GM19328 (cell line): ENCODE data around the gene INAFM2.
A peak's percentile ranks its signal among the peaks of the same experiment; 100 is the strongest.

Experiments used
- ATAC-seq: cut with Tn5 transposase; IDR thresholded peaks from one replicate; pipeline ENCODE4 v1.9.1; 2021; ENCODE audit warnings: mild to moderate bottlenecking, moderate library complexity; ENCODE audit not compliant: unreplicated experiment

The INAFM2 gene

DNA sequence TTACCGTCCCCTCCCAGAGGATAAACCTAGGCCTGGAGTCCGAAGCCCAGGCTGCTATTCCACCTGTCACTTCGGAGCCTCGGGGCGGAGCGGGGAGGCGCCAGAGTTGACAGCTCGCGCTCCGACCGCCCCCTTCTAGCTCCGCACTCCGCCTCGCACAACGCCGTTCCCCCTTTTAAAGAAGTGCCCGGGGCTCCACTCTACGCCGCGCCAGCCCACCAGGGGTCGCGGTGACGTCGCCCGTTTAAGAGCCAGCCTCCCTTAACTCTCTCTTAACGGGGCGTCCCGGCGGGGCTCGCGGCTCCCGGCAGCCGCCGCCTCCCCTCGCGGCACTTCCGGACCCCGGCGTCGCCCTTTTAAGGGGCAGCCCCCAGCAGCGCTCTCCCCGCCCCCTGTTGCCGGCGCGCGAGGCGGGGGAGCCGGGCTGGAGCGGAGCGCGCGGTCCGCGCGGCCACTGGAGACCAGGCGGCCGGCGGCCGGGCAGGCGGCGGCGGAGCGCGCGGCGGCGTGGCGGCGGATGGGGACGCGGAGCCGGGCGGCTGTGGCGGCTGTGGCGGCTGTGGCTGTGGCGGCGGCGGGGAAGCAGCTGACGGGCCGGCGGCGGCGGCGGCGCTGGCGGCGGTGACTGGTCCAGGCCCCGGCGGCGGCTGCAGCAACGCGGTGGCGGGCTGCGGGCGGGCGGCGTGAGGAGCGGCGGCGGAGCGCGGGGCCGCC lies at the start of gene INAFM2:
Gene INAFM2 (plus strand): TSS at position 454 of the 714 bp plus-strand sequence. CDS start 364 bp downstream, outside the sequence.
- peak; percentile 83 for ATAC-seq

DNA sequence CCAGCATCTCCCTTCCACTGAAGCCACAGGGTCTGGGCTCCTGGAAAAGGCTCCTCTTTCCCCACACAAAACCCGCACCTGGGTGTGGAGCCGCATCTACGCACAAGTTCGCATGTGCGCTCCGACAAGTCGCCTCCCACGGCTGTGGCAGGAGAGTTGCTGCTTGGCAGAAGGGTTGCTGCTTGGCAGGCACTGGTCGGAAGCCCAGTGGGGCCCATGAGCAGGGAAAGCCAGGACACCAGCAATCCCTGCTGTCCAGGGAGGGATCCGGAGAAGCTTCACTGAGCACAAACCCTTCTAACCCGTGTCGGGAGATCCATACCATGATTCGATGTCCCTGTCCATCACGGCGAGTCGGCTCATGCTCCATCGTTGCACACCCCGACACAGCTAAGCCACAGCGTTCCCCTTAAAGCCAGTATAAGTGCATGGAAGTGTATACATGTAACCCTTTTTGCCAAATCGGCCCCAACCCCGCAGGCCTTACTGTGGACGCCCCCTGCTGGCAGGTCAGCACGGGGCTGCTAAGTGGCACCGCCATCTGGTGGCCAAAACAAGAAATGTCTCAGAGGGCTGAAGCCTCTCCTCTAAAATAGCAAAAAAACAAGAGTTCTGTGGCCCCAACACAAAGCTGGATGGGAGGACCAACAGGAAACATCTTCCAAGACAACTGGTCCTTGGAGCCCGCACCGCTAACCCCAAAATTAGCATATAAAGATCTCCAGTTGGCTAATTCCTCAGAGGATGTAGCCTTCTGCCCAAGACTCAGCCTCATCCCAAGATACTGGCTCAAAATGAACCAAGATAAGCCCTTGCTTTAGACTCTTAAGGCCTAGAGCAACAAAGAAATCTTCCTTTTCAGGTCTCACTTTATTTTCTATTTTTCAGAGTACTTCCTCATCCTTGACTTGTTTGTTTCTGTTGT lies 48.9 kb upstream of the INAFM2 start:
- ATAC-seq, result no peak

DNA sequence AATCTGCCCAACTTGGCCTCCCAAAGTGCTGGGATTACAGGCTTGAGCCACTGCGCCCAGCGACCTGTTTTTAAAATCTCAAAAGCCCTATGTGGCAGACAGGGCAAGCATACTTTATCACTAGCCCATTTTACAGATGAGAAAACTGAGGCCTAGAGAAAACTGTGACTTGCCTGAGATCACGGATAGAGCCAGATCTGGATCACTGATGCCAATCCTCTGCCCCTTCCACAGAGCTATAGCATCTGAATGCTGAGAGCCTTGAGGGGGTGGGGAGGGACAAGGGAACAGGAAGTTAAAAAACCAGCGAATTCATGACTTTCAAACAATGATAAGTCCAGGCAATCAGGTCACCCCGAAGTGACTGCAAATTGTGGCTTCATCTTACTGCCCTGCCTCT lies 48.0 kb upstream of the INAFM2 start:
- no peak for ATAC-seq

DNA sequence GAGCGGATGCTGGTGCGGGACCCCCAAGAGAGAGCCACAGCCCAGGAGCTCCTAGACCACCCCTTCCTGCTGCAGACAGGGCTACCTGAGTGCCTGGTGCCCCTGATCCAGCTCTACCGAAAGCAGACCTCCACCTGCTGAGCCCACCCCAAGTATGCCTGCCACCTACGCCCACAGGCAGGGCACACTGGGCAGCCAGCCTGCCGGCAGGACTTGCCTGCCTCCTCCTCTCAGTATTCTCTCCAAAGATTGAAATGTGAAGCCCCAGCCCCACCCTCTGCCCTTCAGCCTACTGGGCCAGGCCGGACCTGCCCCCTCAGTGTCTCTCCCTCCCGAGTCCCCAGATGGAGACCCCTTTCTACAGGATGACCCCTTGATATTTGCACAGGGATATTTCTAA lies 47.5 kb upstream of the INAFM2 start:
- no peak for ATAC-seq

DNA sequence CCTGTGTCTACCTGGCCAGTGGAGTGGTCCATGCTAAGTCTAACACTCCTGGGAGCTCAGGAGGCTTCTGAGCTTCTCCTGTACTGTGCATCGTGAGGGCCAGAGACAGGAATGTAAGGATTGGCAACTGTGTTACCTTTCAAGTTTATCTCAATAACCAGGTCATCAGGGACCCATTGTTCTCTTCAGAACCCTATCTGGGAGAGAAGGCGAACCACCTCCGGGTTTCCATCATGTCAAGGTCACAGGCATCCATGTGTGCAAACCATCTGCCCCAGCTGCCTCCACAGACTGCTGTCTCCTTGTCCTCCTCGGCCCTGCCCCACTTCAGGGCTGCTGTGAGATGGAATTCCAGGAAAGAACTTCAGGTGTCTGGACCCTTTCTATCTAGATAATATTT lies 46.6 kb upstream of the INAFM2 start:
- no peak for ATAC-seq

DNA sequence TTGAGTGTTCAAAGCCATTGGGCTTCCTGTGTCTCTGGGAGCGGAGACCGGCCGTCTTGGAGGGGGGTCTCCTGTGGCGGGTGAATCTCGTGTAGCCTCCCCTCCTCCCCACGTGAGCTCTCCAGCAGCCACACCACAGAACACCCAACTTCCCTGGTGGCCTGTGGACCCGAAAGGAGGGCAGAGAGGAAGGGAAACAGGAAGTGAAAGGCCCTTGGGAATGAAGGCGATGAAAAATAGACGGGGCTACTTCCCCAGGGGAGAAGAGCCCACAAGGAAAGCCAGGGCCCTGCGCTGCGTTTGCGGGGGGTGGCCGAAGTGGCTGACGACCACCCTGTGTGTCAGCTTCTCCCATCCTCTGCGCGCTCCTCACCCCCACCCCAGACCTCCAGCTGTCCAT lies 46.0 kb upstream of the INAFM2 start:
- no peak for ATAC-seq

DNA sequence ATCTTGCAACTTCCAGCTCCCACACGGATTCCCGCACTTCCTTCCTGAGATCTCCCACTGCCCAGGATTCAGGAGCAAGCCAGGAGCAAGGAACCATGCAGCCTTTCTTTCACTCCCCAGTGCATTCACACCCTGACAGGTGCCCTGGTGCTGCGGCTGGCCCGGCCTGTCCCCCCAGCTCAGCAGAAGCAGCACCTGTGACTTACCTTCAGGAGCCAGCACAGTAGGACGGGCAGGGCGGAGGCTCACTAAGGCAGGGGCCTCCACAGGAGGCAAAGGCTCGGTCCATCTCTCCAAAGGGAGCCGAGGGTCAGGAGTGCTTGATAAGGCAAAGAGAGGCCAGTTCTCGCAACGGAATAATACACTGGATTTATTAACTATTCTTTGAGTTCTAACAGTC lies 45.5 kb upstream of the INAFM2 start:
- ATAC-seq, result no peak

DNA sequence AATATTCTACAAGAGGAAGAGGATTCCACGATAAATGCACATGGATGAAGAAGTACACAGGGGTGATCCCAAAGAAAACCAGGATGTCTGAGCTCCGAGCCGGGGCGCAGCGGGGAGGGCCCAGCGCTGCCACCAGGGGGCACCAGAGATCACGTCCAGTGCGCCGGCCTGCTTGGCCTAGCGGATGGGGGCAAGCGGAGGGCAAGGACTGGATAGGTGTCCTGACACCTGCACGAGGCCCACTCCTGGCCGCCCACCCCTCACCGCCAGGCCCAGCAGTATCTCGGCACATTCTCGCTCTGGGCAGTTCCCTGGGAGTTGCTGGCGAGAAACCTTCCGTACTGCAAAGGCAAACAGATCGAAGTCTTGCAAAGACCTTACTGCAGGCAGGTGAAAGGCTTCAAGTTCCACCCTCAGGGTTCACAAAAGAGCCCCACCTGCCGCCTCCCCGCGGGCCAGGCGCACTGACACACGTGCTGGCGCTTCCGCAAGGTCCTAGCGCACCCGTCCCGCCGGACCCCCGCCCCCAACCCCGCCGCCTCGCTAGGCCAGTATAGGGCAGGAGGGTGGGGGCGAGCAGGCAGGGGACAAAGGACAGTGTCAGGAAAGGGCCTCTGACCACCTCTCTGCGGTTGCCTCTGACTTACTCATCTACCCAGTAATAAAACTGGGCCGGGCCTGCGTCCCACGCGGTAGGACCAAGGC lies 43.9 kb upstream of the INAFM2 start:
- ATAC-seq, result no peak

DNA sequence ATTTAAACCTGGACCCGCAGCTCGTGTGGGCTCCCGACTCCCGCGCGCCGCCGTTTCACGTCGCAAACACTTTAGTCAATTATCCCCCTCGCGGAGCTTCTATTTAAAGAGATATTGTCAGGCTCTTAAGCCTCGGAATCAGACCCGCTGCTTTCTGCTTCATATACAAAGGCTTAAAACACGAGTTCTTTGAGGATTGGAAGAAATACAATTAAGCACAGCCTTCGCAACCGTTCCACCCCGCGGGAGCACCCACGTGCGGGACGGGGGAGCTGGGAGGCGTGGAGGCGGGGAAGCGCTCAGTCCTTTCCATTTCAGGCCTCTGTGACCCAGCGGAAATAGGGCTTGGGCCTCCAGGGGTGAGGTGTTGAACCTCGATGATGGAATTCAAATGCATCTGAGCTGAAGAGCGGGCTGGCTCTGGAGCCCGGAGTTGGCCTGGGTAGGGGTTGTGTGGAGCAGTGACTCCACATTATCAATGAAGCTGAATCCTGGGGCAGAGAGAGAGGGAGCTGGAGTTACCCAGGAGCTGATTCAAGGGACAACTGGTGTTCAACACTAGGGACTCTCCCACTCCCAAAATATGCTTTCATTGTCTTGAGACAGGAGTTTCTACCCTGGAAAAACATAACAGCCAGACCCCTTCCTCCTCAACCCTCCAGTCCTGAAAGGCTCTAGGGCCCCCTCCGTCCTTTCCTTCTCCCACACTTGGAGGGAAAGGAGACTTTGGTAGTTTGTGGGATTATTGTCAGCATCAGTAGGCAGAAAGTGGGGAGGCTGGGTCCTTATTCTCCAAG lies 43.0 kb upstream of the INAFM2 start:
- no peak for ATAC-seq

DNA sequence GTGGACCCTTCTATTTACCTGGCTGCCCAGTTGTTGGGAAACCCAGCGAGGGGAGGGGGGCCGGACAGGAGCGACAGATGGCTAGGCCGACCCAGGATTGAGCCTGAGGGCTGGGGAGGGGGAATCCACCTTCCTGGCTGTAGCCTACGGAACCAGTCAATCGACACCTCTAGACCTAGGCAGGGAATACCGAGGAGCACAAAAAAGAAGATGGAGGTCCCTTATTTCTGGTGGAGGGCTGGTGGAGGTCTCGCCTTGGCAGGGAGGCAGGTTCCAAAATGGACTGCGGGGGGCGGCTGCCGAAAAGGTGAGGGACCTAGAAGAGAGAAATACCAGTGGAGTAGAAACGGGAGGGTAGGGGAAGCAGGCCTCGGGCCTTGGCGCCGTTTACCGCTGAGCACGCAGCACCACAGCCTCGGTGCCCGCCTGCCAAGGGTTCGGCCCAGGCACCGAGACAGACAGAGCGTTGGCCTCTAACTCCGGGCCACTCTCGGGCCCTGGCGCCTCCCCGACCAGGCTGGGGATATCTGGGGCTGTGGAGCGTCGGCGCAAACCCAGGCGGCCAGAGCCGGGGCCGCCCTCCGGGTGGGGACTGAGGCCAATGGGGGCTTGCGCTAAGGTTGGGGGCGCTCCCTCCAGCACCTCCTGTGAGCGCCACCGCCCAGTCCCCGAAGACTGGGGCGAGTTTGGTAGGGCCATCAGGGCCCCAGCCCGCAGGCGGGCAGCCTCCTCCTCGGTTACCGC lies 42.3 kb upstream of the INAFM2 start:
- ATAC-seq, result no peak

DNA sequence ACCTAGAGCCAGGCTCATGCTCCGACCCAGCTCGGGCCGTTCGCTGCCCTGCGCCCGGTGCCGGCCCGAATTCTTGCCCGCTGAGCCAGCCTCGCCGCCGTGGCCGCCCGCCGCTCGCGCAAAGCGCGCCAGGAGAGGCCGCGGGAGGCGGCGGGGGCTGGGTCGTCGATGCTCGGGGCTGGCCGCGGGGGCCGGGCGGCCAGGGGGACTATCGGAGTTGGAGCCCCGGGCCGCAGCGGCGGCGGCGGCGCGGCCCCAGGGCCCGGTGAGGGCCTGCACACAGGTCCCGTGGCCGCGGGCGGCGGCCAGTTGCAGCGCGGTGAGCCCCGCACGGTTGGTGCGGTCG lies 41.7 kb upstream of the INAFM2 start:
- ATAC-seq, result no peak

DNA sequence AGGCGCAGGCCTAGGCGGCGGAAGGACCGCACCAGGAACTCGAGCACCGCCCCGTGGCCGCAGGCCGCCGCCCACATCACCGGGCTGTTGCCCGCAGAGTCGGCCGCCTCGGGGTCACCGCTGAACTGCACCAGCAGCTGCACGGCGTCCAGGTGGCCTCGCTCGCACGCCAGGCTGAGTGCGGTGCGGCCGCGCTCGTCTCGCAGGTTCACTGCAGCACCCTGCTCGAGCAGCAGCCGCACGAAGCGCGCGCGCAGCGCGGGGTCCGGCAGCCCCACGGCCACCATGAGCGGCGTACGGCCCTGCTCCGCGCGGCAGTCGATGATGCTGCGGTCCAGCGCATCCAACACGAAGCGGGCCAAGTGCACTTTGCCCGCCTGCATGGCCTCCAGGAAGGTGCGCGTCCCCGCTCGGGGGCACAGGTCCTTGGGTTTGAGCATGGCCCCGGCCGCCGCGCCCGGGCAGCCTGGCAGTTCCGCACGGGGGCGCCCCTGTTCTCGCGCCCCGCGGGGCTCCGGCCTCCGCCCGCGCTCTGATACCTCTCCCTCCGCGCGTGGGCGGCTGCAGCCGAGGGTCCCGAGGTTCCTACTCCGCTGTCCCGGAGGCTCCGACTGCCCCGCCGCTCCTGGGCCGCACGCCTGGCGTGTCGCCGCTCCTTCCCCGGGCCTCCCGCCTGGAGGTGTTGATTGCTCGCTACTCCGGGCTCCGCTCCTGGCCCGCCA lies 41.2 kb upstream of the INAFM2 start:
- no peak for ATAC-seq

DNA sequence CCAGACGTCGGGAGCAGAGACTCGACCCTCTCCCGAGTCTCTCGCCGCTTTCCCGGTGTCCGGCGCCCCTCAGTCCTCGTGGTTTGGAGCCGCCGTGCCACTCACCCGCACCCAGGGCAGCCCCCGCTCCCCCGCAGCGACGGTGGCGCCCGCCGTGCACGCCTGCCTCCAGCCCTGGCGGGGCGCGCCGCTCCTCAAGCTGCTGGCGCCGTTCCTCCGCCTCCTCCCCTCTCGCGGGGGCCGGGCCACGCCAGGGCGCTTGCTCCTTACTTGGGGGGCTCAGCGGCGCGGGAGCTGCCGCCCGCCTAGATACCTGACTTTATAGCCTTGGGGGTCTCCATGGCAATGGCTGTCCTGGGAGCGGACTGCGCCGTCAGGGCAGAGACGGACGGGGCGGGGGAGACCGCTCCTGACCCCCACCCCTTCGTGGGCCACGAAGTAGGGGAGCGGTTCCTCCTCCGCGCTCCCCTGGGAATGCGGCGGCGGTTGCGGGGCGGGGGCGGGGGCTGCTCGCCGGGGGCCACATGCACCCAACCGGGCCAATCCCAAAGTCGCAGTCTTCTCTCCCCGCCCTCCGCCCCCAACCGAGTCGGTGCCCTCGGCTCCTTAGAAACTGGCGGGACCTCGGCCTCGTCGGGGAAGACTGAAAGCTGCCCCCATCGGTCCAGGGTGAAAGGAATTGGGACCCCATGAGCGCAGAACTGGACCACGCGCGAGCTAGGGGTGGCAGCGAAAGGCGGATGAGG lies 40.5 kb upstream of the INAFM2 start, which contains the start of gene ANKRD63:
Gene ANKRD63 (minus strand): TSS at position 196 of the 746 bp plus-strand sequence. CDS start 478 bp downstream, outside the sequence.
- no peak for ATAC-seq

DNA sequence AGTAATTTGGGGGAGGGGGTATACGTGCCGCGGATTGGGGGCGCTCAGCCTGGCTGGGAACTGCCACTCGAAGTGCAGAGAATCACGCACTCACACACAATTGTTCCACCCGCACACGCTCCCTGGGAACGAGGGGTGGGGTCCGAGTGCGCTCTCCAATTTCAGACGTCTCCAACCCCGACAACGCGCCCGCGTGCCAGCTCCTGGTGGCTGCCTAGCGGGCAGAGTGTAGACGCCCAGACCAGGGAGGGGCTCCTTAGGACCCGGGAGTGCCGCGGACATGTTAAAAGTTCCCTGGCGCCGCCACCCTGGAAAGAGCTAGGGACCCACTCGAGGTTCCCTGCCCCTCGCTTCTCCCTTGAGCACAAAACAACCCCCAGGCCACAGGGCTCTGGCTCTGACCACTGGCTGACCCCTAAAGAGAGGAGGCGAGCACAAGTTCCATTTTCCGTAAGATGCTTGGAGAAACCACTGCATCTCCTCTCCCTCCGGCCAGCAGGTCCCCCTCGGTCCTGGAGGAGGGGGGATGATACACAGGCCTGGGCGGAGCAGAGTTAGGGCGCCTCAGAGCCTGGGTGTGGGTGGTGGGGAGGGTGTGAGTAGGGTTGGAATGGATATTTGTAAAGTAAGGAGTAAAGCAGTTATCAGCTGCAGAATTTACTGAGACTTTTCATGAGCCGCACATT lies 39.7 kb upstream of the INAFM2 start:
- ATAC-seq, result no peak

DNA sequence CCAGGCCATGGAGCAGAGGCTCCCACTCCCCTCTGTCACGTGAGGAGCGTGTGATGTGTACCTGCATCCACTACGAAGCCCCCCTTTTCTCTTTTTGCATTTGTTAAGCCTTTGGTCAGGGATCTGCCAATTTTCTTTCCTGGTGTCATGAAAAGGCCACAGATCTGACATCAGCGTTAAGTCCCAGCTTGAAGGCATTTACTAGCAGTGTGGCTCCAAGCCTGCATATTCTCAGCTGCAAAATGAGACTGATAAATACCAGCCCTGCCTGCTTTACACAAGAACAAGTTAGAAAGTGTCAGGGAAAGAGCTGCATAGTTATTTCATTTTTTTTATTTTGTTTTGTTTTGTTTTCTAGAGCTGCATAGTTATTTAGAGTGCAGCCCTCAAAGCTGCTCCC lies 38.3 kb upstream of the INAFM2 start:
- ATAC-seq, result no peak

DNA sequence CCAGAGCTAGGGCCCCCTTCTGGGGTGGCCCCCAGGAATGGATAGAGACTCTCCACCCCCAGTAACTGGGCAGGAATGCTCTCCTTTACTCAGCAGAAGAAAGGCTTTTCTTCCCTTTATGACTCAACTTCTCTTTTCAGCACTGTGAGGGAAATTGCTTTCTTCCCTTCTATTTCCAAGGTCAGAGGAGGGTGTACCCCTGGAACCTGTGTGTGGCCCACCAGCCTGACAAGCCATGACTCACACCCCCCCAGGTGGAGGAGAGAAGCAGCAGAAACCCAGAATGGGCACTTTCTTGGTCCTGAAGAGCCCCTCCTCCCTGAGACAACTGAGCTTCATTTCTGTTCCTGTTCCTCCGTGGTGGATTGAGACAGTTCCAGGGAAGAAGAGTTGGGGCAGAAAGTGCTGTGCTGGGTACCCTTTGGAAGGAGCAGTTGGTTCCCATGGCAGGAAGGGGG lies 37.9 kb upstream of the INAFM2 start:
- ATAC-seq, result no peak

DNA sequence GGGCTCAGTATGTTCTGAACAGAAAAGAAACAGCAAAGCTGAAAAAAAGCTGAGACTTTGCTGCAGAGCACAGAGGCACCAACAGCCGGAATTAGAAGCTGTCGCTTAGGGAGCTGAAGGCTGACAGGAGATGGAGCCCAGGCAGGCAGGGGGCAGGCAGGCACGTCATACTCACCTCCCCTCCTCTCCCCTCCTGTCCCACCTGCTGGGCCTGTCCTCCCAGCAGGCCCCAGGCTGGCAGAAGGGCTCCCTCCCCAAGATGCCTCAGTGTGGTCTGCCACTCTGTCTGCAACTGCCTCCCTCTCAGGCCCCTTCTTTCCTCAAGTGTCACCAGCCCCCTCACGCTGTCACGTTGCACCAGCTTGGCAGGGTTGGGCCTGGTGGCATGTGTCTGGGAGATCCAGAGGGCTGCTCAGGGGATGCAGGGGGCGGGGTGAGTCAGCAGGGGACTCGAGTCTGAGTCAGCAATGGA lies 37.4 kb upstream of the INAFM2 start:
- no peak for ATAC-seq

DNA sequence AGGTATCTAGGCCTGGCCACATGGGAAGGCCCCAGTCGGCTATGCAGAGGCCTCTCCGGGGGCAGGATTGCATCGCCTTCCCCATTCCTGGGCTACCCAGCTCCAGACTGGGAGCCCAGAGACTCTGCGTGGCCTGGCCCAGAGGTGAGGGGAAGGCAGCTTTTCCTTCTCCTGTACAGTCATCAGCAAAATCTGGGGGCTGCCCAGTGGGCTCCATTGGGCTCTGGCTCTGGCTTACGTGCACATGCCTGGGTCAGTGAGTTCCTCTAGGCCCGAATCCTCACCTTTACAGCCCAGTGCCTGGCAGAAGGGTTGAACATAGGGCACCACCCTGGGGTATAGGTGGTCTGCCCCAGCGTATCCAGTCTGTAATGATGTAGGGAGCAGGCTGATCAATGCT lies 36.7 kb upstream of the INAFM2 start:
- ATAC-seq, result no peak
